Immature natural killer cell (primary cell): ENCODE results near the gene ATAD3C. TPM values are rescaled to one million over a fixed set of nuclear protein-coding genes. Genes with fewer than 3 reads are reported as not detected.
A peak's percentile ranks its signal among the peaks of the same experiment; 100 is the strongest.
"Not testable (repeated sequence)": the region's sequence is repeated elsewhere in the genome, so short reads cannot be mapped to it uniquely, and the experiment has no call there.

ENCODE experiments used
- DNase-seq, 3 donors: peaks; one replicate each; pipeline ENCODE4 v3.0.0; 2022; ENCODE audit warnings: mixed read lengths in 1 of 3
- H3K27ac Mint-ChIP-seq, 6 donors: one replicate each; pipeline ENCODE4 v1.8.0; 2020; ENCODE audit warnings: mixed read lengths in 6 of 6, mild to moderate bottlenecking in 5 of 6, inconsistent platforms in 4 of 6, moderate library complexity in 3 of 6
- H3K27me3 Mint-ChIP-seq, 3 donors: one replicate each; pipeline ENCODE4 v1.8.0; 2020 to 2021; ENCODE audit warnings: low read depth in 3 of 3, mild to moderate bottlenecking in 3 of 3, mixed read lengths in 3 of 3, moderate library complexity in 3 of 3, inconsistent platforms in 1 of 3
- H3K36me3 Mint-ChIP-seq, 3 donors: one replicate each; pipeline ENCODE4 v1.8.0; 2020; ENCODE audit warnings: mixed read lengths in 3 of 3, inconsistent platforms in 2 of 3, mild to moderate bottlenecking in 2 of 3
- H3K4me1 Mint-ChIP-seq, 2 donors: one replicate each; pipeline ENCODE4 v1.8.0; 2020; ENCODE audit warnings: inconsistent platforms in 2 of 2, mild to moderate bottlenecking in 2 of 2, mixed read lengths in 2 of 2, moderate library complexity in 1 of 2
- H3K4me3 Mint-ChIP-seq, 5 donors: one replicate each; pipeline ENCODE4 v1.8.0; 2020; ENCODE audit warnings: mild to moderate bottlenecking in 5 of 5, mixed read lengths in 5 of 5, inconsistent platforms in 3 of 5, moderate library complexity in 3 of 5
- H3K9me3 Mint-ChIP-seq, 6 donors: one replicate each; pipeline ENCODE4 v1.8.0; 2020; ENCODE audit warnings: mild to moderate bottlenecking in 6 of 6, mixed read lengths in 6 of 6, inconsistent platforms in 4 of 6, moderate library complexity in 3 of 6
- polyA plus RNA-seq, 3 donors: library from polyadenylated mRNA; unstranded; fragments of 300-500 nt; fragmentation: Illumina TruSeq; gene quantifications; one replicate each; pipeline ENCODE4 v1.2.3, GENCODE V29; 2021

Gene ATAD3C
- polyA plus RNA-seq, 3 donors from 2014 or later = 1.5 to 4.0 (median 3.1) TPM

DNA sequence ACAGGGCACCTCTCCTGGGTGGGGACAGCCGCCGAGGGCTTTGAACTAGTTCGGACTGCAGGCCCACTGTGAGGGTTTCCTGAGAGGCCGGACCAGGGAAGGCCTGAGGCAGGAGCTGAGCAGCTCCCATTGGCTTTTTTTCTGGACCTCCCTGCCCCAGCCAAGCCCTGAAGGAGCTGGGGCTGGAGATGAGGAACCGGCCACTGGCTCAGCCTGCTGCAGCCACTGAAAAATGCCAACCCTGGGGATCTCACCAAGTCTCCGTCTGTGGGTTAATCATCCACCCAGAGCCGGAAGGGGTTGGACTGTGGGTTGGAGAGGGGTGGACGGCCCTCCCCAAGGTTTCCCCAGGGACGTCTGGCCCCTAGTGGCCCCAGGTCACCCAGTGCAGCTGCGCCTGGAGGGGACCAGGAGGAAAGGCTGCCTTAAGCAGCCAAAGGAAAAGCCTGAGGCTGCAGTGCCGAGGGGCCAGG, 11.5 kb upstream of the ATAD3C start:
- DNase-seq = no peak

DNA sequence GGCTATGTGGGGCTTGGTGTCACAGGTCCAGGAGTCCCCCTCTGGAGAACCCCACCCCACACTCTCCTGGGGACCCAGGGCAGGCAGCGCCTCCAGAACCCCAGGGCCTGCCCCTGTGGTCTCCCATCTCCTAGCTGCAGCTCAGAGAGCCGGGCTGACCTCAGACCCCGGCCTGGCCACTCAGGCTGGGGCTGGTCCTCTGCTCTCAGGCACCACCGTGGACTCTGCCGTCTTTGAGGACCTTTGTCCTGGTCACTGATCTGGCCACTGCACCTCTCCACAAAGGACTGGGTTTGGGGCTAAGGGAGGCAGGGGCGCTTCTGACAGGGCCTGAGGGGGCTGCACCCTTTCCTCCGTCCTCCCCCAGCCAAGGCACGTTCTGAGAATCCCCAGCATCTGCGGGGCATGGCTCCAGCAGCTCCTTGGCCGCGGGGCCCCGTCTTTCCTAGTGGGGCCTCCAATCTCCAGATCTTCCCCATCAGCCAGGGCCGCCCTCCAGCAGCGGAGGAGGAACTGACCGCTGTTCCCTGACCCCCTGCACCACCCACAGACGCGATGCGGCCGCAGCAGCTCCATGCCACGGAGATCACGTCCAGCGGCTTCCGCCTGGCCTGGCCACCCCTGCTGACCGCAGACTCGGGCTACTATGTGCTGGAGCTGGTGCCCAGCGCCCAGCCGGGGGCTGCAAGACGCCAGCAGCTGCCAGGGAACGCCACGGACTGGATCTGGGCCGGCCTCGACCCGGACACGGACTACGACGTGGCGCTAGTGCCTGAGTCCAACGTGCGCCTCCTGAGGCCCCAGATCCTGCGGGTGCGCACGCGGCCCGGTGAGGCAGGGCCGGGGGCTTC, 10.7 kb upstream of the ATAD3C start:
- no peak for DNase-seq
- no peak overlapping the region for H3K4me3 Mint-ChIP-seq
- no peak overlapping the region for H3K27ac Mint-ChIP-seq
- H3K4me1 Mint-ChIP-seq = peaks cover 0 to 2% of the 10 kb centered on the region in 2 donors
- no peaks in the 10 kb centered on the region for H3K36me3 Mint-ChIP-seq
- no peaks in the 10 kb centered on the region for H3K9me3 Mint-ChIP-seq
- H3K27me3 Mint-ChIP-seq = peaks cover 2 to 7% (median 6%) of the 10 kb centered on the region in 3 donors

More for the DNA sequence above, 11.5 kb upstream of the ATAD3C start:
- Mint-ChIP-seq H3K4me3 (no peak overlapping the region), H3K9me3 (no peaks in the 10 kb centered on the region), H3K4me1 (peaks cover 0 to 2% of the 10 kb centered on the region in 2 donors), H3K27ac (no peak overlapping the region), H3K36me3 (no peaks in the 10 kb centered on the region), H3K27me3 (peaks cover 2 to 7% (median 5%) of the 10 kb centered on the region in 3 donors)

DNA sequence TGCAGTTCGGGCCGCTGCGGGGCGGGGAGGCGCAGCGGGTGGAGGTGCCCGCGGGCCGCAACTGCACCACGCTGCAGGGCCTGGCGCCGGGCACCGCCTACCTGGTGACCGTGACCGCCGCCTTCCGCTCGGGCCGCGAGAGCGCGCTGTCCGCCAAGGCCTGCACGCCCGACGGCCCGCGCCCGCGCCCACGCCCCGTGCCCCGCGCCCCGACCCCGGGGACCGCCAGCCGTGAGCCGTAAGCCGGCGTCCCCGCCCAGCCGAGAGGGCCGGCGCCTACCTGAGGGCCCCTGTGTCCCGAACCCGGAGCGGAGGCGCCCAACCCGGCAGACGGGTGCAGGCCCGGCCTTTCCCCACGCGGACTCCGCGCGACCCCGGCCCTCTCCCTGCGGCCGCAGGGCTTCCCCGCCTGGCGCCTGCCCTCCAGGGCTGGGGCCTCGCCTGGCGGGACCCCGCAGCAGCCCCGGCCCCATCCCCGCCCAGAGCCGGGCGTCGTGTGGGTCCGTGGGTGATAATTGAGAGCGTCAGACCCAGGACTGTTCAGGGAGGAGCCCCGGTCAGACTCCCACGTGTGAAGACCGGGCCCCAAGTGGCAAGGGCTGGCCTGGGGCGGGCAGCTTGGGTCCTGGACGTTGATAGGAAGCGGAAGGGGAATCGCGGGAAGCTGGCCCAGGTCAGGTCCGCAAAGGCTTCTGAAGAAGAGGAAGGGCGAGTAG, 9.8 kb upstream of the ATAD3C start:
- DNase-seq = no peak
- Mint-ChIP-seq H3K27ac (no peak overlapping the region), H3K4me1 (peaks cover 0 to 2% of the 10 kb centered on the region in 2 donors), H3K4me3 (no peak overlapping the region), H3K9me3 (no peaks in the 10 kb centered on the region), H3K27me3 (peaks cover 2 to 11% (median 7%) of the 10 kb centered on the region in 3 donors), H3K36me3 (no peaks in the 10 kb centered on the region)

DNA sequence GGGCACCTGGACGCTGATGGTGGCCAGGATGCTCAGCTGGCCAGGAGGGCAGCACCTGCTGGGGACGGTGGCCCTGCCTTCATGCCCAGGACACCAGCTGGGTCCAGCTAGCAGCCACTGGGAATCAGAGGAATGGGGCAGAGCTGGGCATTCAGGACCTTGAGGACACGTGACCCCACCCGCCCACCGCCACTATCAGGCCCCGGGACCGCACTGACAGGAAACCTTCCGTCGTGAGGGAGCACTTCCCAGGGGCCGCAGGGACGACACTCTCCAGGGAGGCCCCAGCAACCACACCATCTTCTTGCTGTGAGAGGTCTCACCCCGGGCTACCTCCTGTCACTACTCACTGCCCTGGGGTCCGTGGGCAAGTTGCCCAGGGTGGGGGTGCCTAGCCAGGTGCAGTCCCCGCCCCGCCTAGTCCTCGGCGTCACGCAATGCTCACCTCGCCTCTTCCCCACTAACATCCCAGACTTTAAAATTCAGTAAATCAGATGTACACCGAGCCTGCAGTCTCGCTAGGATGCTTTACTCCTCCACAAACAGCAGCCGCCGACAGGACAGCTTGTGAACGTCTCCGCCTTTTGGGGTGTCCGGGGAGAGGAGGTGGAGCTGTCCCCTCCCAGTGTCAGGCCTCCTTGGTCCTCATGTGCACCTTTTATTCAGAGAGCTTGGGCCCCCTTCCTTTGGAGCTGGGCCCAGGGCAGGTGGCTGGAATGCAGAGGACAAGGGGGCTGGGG, 9.1 kb upstream of the ATAD3C start:
- DNase-seq = no peak
- H3K4me1 Mint-ChIP-seq = peaks cover 0 to 2% of the 10 kb centered on the region in 2 donors
- no peak overlapping the region for H3K27ac Mint-ChIP-seq
- no peak overlapping the region for H3K4me3 Mint-ChIP-seq
- H3K27me3 Mint-ChIP-seq = peaks cover 2 to 8% (median 3%) of the 10 kb centered on the region in 3 donors
- no peaks in the 10 kb centered on the region for H3K9me3 Mint-ChIP-seq
- H3K36me3 Mint-ChIP-seq = no peaks in the 10 kb centered on the region

DNA sequence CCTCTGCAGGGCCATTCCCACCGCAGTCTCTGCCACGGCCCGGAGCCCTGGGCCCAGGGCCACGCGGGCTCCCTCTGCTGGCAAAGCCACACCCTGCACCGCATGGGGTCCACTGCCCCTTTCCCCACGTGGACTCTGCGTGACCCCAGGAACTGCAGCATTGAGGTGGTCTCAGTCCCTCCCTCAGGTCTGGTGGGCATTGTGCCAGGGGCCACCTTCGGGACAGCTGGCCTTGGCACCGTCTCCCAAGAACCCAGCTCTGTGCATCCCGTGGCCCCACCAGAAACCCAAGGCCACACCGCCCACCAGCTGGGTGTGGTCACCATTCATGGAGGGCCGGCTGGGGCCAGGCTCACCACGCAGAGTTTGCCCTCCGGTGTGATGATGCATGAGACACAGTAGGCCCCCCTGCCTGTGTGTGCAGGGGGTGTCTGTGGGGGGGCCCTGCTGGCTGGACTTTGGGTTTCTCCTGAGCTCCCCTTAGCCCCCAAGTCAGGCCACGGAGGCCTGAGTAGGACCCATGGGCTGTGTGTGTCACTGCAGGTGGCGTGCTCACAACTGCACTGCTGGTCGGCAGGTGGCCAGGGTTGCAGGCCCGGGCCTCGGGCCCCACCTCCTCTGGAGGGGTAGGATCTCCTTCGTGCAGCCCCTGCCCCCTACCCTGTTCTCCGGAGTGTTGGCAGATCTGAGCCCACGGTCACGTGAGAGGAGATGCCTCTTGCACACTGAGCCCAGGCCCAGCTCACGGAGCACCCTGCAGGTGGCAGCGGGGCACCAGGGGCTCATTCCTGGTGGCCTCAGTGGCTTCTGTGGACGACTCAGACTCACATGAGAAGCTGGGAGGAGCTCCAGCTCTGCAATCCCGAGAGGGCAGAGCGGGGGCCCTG, 8.2 kb upstream of the ATAD3C start:
- peak; percentile 31 to 48 (median 44) for DNase-seq
- Mint-ChIP-seq H3K9me3 (no peaks in the 10 kb centered on the region), H3K4me3 (no peak overlapping the region), H3K36me3 (no peaks in the 10 kb centered on the region), H3K4me1 (peaks cover 0 to 1% of the 10 kb centered on the region in 2 donors), H3K27me3 (peaks cover 2 to 7% (median 3%) of the 10 kb centered on the region in 3 donors), H3K27ac (no peak overlapping the region)

DNA sequence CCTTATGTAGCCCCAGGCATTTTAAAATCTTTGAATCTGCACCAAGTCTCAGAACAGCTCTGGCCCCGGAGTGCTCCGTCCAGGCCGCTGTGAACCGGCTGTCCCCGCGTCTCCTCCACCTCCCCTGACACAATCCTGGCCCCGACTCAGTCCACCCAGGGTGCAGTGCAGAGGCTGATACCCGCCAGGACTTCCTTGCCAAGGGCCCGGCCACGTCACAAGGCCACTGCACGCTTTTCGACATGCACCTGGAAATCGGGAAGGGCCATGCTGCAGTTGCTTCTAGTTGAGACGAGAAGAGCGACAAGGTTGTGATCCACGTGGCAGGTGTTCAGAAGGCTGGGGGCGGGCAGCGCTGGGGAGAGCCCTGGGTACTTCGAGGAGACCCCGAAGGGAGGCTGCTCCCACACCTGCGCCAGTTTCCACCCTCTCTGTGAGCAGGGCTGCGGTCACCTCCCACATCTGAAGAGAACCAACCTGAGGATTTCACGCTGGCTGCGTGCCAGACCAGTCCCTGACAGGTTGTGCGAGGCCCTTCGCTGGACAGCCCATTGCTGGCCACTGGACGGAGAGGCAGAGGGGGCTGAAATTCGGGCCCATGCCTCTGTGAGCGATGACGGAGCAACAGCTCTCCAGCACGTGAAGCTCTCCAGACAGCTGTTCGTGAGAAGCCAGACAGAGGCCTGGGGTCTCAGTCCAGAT, 7.3 kb upstream of the ATAD3C start:
- DNase-seq = no peak
- Mint-ChIP-seq H3K9me3 (no peaks in the 10 kb centered on the region), H3K4me3 (no peak overlapping the region), H3K36me3 (no peaks in the 10 kb centered on the region), H3K27me3 (peaks cover 2 to 4% (median 3%) of the 10 kb centered on the region in 3 donors), H3K4me1 (peaks cover 0 to 1% of the 10 kb centered on the region in 2 donors), H3K27ac (no peak overlapping the region)

DNA sequence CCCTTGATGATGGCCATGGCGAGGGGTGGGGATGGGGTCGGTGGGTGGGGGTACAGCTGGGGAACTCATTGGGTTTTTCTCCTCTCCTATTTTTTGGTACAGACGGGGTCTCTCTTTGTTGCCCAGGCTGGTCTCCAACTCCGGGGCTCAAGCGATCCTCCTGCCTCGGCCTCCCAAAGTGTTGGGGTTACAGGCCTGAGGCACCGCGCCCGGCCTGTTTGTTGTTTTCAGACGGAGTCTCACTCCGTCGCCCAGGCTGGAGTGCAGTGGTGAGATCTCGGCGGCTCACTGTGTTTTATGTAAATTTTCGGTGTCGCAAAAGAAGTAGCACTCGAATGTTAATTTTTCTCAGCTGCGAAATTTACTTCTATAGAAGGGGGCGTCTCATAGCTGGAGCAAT, 2.9 kb upstream of the ATAD3C start:
- H3K27ac Mint-ChIP-seq, H3K9me3 Mint-ChIP-seq, H3K4me1 Mint-ChIP-seq, H3K36me3 Mint-ChIP-seq, H3K27me3 Mint-ChIP-seq, DNase-seq, H3K4me3 Mint-ChIP-seq: not testable (repeated sequence)

DNA sequence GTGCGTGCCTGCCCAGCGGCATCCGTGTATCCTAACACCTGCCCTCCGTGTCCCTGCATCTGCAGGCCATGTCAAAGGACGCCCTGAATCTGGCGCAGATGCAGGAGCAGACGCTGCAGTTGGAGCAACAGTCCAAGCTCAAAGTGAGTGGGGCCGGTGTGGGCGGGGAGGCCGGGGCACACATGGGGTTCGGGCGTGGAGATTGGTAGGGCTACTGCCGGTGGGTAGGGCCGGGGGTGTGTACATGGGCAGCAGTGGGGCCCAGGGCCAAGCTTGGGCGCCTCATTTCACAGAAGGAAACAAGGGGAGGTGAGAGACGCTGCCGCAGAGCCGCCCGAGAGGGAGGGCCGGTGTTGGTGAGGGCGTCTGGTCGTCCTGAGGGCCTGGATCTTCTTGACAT, 1.1 kb downstream of the ATAD3C start:
- H3K36me3 Mint-ChIP-seq, H3K4me1 Mint-ChIP-seq, H3K27ac Mint-ChIP-seq, H3K9me3 Mint-ChIP-seq, DNase-seq, H3K4me3 Mint-ChIP-seq, H3K27me3 Mint-ChIP-seq: not testable (repeated sequence)

DNA sequence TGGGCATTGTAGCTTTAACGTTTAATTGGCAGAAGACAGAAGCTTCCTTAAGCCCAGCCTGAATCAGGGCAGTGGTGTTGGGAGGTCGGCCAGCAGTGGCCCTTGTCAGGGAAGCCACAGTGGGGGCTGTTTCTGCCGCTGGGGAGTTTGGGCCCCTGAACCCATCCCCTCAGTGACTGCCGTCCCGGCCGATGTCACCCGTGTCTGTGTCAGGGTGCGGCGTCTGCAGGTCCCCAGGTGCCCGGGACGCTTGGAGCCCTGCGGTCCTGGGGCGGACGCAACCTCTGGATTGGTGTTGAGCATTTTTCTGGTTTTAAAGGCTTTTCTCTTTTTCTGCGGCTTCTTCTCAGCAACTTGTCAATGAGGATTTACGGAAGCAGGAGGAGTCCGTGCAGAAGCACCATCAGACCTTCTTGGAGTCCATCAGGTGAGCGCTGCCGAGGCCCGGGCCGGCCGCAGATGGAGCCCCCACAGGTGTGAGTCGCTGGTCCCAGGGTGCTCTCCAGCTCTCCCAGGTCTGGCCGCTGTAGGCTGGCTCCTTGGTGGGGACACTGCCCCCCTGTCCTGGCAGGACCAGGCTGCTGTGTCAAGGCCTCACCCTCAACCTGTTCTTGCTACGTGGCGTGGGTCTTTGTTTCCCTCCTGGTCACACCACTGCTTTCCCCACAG, 2.3 kb downstream of the ATAD3C start:
- no peak for DNase-seq
- Mint-ChIP-seq H3K27me3 (peaks cover 0 to 4% (median 2%) of the 10 kb centered on the region in 3 donors), H3K4me1 (no peaks in the 10 kb centered on the region), H3K9me3 (no peaks in the 10 kb centered on the region), H3K27ac (no peak overlapping the region), H3K4me3 (no peak overlapping the region), H3K36me3 (no peaks in the 10 kb centered on the region)

DNA sequence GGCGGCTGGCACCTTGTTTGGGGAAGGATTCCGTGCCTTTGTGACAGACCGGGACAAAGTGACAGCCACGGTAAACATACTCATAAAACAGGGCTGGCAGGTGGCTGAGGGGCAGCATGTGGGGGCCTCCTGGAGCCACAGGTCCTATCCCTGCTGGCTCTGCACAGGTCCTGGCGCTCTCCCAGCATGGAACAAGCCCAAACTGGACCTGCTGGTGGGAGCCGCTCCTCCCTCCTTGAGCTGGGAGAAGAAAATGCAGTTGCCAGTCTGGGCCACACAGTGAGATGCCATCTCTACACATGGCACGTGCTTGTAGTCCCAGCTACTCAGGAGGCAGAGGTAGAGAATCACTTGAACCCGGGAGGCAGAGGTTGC, 2.9 kb downstream of the ATAD3C start:
- not testable (repeated sequence) for H3K9me3 Mint-ChIP-seq, H3K4me3 Mint-ChIP-seq, H3K27ac Mint-ChIP-seq, H3K4me1 Mint-ChIP-seq, H3K27me3 Mint-ChIP-seq, DNase-seq, H3K36me3 Mint-ChIP-seq

DNA sequence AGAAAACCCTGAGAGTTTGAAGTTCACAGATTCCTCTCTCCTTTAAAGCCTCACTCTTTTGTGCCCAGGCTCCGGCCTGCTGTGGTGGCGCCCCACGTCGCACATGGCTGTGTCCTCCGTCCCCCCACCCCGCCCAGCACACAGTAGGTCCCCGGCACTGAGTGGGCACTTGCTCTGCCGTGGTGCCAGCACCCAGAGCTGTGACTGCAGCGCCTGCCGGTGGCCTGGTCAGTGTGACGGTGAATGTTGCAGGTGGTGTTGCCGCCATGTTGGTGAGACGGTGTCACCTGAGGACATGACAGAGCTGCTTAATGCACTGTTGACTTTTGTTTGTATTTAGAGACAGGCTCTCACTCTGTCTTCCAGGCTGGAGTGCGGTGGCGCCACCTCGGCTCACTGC, 3.4 kb downstream of the ATAD3C start:
- Mint-ChIP-seq H3K27me3 (peaks cover 0 to 4% (median 2%) of the 10 kb centered on the region in 3 donors), H3K4me1 (no peaks in the 10 kb centered on the region), H3K4me3 (no peak overlapping the region), H3K27ac (no peak overlapping the region), H3K36me3 (no peaks in the 10 kb centered on the region), H3K9me3 (no peaks in the 10 kb centered on the region)
- DNase-seq = no peak

DNA sequence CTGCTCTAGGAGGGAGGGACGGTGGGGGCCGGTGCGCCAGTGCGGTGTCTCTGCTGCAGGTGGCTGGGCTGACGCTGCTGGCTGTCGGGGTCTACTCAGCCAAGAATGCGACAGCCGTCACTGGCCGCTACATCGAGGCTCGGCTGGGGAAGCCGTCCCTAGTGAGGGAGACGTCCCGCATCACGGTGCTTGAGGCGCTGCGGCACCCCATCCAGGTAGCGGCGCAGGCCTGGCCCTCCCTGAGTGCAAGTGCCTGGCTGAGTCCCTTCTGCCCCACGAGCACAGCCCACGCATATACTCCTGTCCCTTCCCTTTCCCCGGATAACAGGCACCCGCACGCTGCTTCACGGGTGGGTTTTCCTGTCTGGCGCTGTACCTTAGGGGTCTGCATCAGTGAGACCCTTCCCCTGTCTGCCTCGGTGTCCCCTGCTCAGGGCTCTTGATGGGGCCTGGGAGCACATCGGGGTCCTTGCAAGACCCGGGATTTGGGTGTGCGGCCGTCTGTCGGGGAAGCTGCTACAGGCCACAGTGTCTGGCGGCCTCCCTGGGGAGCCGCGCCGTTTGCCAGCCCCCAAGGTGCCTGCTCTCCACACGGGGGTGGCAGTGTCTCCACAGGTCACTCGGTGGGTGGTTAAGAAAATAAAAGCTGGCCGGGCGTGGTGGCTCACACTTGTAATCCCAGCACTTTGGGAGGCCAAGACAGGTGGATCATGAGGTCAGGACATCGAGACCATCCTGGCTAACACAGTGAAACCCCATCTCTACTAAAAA, 5.0 kb downstream of the ATAD3C start:
- not testable (repeated sequence) for H3K4me3 Mint-ChIP-seq, H3K9me3 Mint-ChIP-seq, DNase-seq, H3K27ac Mint-ChIP-seq, H3K4me1 Mint-ChIP-seq, H3K36me3 Mint-ChIP-seq, H3K27me3 Mint-ChIP-seq
